ENCODE data around the gene TOMT.
A peak's percentile ranks its signal among the peaks of the same experiment; 100 is the strongest.

The TOMT gene

DNA sequence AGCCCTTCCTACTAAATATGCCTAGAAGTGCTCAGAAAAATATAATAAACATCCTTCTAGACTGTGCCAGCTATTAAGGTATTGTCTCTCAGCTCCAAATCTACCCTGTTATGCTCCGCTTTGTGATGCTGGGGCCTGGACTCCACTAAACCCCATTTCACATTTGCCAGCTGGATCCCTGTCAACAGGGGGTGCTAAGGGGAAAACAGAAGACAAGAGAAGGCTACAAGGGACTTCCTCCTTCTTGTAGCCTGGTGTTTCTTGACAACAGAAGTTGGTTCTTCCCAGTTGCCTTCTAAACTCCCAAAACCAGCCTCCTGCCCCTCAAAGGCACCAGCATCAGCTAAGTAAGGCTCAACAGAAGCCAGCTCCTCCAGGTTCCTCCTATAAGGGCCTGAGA, 30.6 kb upstream of the TOMT start:
- TF ChIP-seq, protein P1, sequence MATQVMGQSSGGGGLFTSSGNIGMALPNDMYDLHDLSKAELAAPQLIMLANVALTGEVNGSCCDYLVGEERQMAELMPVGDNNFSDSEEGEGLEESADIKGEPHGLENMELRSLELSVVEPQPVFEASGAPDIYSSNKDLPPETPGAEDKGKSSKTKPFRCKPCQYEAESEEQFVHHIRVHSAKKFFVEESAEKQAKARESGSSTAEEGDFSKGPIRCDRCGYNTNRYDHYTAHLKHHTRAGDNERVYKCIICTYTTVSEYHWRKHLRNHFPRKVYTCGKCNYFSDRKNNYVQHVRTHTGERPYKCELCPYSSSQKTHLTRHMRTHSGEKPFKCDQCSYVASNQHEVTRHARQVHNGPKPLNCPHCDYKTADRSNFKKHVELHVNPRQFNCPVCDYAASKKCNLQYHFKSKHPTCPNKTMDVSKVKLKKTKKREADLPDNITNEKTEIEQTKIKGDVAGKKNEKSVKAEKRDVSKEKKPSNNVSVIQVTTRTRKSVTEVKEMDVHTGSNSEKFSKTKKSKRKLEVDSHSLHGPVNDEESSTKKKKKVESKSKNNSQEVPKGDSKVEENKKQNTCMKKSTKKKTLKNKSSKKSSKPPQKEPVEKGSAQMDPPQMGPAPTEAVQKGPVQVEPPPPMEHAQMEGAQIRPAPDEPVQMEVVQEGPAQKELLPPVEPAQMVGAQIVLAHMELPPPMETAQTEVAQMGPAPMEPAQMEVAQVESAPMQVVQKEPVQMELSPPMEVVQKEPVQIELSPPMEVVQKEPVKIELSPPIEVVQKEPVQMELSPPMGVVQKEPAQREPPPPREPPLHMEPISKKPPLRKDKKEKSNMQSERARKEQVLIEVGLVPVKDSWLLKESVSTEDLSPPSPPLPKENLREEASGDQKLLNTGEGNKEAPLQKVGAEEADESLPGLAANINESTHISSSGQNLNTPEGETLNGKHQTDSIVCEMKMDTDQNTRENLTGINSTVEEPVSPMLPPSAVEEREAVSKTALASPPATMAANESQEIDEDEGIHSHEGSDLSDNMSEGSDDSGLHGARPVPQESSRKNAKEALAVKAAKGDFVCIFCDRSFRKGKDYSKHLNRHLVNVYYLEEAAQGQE (IDR thresholded peaks at IDR 0.05; ENCODE audit: insufficient read depth in 1 of 2, low read depth in 2 of 2, low read length in 2 of 2): no peak
- TF ChIP-seq SIN3A (IDR thresholded peaks at IDR 0.05; ENCODE audit: borderline replicate concordance, insufficient read depth, low read length) (no peak), FOXP2 (optimal IDR thresholded peaks at IDR 0.05; ENCODE audit: borderline replicate concordance, extremely low read depth, extremely low read length, insufficient read depth) (no peak), POLR2AphosphoS5 (IDR thresholded peaks at IDR 0.05; ENCODE audit: low read depth, low read length) (no peak), TAF1 (IDR thresholded peaks at IDR 0.05; ENCODE audit: borderline replicate concordance, insufficient read depth, low read length) (no peak)

DNA sequence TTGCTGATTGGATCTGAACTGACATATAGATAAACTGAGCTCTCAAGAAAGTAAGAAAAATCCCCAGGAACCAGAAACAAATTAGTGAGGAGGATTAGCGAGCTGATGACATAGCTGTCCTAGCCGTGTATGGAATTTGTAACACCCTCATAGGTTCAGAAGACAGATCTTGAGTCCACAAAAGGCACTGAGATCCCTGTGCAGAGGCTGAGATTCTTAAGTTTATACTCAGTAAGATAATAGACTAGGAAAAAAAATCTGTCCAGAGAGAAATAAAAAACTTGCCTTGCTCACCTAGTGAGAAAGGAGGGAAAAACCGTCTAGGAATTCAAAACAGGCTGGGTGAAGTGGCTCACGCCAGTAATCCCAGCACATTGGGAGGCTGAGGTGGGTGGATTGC, 30.0 kb upstream of the TOMT start:
- no peak for TF ChIP-seq POLR2AphosphoS5 (IDR thresholded peaks at IDR 0.05; ENCODE audit: low read depth, low read length)
- TF ChIP-seq, protein P1 (IDR thresholded peaks at IDR 0.05; ENCODE audit: insufficient read depth in 1 of 2, low read depth in 2 of 2, low read length in 2 of 2): no peak
- TF ChIP-seq FOXP2 (optimal IDR thresholded peaks at IDR 0.05; ENCODE audit: borderline replicate concordance, extremely low read depth, extremely low read length, insufficient read depth): no peak
- TF ChIP-seq TAF1 (IDR thresholded peaks at IDR 0.05; ENCODE audit: borderline replicate concordance, insufficient read depth, low read length): no peak
- TF ChIP-seq SIN3A (IDR thresholded peaks at IDR 0.05; ENCODE audit: borderline replicate concordance, insufficient read depth, low read length): no peak

DNA sequence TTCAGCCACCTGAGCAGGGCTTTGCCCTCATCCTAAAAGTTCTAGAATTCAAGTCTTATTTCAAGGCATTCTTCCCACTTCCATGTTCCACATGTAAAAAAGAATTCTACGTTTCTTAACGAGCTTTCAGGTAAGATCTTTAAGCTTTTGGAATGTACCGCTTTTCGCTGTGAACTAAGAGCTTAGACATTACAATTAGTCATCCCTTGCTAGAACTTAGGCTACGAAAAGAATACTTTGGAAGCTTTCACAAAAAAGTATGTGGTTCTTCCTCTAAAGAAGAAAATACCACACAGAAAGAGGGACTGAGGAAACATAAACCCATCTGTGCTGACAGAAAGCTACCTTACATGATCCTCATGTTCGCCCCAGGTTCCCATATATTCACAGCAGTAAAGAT, 27.2 kb upstream of the TOMT start:
- no peak for TF ChIP-seq SIN3A (IDR thresholded peaks at IDR 0.05; ENCODE audit: borderline replicate concordance, insufficient read depth, low read length)
- no peak for TF ChIP-seq POLR2AphosphoS5 (IDR thresholded peaks at IDR 0.05; ENCODE audit: low read depth, low read length)
- TF ChIP-seq TAF1 (IDR thresholded peaks at IDR 0.05; ENCODE audit: borderline replicate concordance, insufficient read depth, low read length): no peak
- TF ChIP-seq, protein P1 (IDR thresholded peaks at IDR 0.05; ENCODE audit: insufficient read depth in 1 of 2, low read depth in 2 of 2, low read length in 2 of 2): no peak
- TF ChIP-seq FOXP2 (optimal IDR thresholded peaks at IDR 0.05; ENCODE audit: borderline replicate concordance, extremely low read depth, extremely low read length, insufficient read depth): no peak

DNA sequence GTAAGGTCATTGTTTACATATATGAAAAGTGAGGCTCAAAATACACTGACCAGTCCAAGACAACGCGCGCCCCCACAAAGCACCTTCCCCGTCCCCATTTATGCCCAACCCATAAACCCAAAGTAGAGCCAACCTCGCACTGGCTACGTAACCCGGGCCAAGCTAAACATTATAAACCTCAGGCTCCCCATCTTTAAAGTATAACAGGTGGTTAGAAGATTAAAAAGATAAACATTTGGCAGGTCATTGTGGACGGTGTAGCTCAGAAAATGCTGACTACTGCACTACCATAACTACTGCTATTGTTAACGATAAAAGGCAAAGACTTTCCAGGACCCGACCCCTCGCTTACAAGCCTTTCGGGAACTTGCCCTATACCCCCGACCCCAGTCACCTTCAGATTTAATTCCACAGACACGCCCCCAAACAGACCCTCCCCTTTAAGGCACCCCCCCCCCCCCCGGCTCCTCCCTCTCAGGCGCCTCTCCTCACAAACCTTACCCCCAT, 25.9 kb upstream of the TOMT start:
- peak; percentile 62; the same call in 1 of the 2 replicates for TF ChIP-seq SIN3A (IDR thresholded peaks at IDR 0.05; ENCODE audit: borderline replicate concordance, insufficient read depth, low read length)
- no peak for TF ChIP-seq FOXP2 (optimal IDR thresholded peaks at IDR 0.05; ENCODE audit: borderline replicate concordance, extremely low read depth, extremely low read length, insufficient read depth)

DNA sequence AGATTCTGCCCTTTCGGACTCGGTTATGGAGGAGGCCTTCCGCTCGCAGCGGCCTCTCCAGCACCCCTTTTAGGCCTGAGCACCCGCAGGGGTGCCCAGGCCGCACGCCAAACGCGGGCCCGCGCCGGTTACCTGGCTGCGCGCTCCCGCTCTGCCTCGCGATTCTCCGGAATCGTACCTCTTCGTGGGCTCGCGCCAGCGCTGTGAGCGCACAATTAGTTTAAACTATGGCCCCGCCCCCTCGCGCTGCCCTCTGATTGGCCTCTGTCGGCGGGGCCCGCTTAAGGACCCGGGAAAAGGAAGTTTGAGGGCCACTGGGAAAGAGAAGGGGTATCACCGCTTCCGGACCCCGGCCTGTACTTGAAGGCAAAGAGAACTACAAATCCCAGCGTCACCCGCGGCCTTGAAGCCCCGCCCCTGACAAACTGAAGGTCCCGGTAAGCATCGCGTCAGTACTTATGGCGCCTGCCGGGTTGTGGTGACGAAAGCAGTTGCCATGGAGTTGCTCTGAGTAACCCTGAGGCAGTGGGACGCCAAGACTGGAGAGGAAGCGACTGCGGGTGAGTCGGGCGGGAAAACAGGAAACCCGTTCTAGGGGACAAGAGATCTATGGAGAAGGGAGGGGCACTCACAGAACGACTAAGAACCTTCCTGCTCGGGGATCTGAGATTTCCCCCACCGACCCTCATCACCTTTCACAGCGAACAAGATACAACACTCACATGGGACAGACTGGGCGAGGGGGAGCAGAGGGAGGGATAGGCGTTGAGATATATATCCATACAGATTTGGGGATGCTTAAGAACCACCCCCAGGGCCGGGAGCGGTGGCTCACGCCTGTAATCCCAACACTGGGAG, 25.2 kb upstream of the TOMT start, which contains the start of the genes LRRC51 and NUMA1:
LRRC51 (plus strand) TSS at position 525 of the 858 bp plus-strand sequence. CDS start 8,234 bp downstream, outside the sequence.
NUMA1 (minus strand) TSS at position 217 of the 858 bp plus-strand sequence. CDS start 44,599 bp downstream, outside the sequence.
- TF ChIP-seq, protein P1 (IDR thresholded peaks at IDR 0.05; ENCODE audit: insufficient read depth in 1 of 2, low read depth in 2 of 2, low read length in 2 of 2): no peak
- TF ChIP-seq SIN3A (IDR thresholded peaks at IDR 0.05; ENCODE audit: borderline replicate concordance, insufficient read depth, low read length): peak; percentile 85; the same call in 1 of the 2 replicates
- TF ChIP-seq FOXP2 (optimal IDR thresholded peaks at IDR 0.05; ENCODE audit: borderline replicate concordance, extremely low read depth, extremely low read length, insufficient read depth): peak; percentile 95
- TF ChIP-seq POLR2AphosphoS5 (IDR thresholded peaks at IDR 0.05; ENCODE audit: low read depth, low read length): peak; percentile 69; the same call in 1 of the 2 replicates
- peak; percentile 38; the same call in 1 of the 2 replicates for TF ChIP-seq TAF1 (IDR thresholded peaks at IDR 0.05; ENCODE audit: borderline replicate concordance, insufficient read depth, low read length)
